Left kidney (tissue), 2 donors: Measurements from ENCODE around the gene FCN2. TPM values are rescaled to one million over a fixed set of nuclear protein-coding genes. Genes with fewer than 3 reads are reported as not detected.

ENCODE experiments used
- DNase-seq: peaks from one replicate; pipeline ENCODE4 v3.0.0-alpha.2; 2013
- polyA plus RNA-seq: library from polyadenylated mRNA; unstranded; fragments of 120-200 nt; gene quantifications from one replicate; pipeline ENCODE4 v1.2.1, GENCODE V29; 2013; ENCODE audit not compliant: insufficient read length

Gene FCN2
- polyA plus RNA-seq, 1 donor: 0.48 TPM

DNA sequence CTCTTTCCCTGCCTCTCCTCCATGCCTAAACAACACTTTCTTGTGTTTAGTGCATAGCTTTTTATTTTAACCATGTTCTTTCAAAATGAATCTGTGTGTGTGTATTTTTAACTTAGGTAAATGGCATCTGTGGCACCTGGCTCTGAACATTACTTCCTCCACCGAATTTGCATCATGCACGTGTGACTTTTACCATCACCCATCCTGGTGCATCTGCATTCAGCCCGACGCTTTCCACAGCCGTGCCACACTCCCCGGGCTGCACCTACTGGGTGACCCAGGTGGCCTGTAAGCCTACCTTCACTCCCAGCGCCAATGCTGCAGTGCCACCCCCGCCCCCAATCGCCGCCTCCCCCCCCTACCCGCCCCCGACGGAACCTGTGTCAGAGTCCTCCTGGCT is 49.8 kb downstream of the FCN2 start:
- no peak for DNase-seq

DNA sequence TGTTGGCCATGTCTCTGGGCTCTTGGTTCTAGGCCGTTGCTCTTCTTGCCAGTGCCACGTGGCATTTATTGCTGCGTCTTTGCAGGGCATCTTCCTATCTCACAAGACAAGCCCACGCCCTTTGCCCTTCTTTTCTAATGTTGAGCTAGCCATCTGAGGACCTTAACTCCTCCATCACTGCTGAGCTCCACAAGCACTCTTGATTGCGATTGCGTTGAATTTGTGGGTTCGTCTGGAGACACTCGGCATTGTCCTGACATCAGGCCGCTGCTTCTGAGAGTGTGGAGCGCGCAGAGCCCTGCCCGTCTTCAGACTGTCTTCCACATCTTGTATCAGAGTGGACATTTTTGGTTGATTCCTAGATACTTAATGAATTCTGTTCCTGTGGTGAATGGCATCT is 51.6 kb downstream of the FCN2 start:
- no peak for DNase-seq

DNA sequence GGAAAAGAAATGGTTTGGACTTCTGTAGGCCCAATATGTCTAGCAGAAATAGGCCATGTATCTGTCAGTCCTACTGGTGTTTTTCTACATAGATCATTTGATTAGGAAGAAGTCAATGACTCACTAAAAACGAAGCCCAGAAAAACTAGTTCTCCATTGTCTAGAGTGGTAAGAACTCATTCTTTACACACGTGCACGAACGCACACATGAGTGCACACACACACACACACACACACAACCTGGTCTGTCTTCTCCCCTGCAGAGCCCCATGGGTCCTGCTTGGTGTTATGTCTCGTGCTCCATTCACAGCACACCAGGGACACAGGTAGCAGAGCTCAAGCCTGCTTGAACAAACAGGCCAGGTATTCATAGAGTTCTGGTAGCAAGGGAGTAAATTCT is 52.0 kb downstream of the FCN2 start:
- no peak for DNase-seq

DNA sequence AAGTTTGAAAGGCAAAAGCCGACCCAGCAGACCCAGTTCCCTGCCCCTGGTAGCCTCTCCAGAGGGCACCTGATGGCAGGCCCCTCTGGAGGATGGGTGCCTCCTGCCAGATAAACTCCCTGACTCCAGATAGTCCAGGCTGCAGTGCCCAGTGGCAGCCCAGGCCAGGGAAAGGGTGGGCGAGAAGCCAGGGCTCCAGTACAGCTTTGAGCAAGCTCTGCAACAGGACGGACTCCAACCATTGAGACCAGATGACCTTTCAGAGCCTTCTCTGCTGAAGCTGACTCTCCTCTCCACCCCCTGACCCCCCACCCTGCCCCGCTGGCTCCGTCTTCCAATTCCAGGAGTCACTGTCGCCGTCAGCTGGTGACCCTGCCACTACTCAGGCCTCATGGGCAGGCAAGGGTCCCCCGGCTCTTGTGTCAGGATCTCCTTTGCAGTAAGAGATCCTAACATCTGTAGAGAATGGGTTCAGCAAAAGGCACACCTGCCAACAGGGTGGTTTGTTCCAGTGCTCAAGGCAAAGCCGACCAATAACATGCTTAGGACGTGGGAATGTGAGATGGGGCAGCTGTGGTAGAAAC is 52.6 kb downstream of the FCN2 start:
- no peak for DNase-seq

DNA sequence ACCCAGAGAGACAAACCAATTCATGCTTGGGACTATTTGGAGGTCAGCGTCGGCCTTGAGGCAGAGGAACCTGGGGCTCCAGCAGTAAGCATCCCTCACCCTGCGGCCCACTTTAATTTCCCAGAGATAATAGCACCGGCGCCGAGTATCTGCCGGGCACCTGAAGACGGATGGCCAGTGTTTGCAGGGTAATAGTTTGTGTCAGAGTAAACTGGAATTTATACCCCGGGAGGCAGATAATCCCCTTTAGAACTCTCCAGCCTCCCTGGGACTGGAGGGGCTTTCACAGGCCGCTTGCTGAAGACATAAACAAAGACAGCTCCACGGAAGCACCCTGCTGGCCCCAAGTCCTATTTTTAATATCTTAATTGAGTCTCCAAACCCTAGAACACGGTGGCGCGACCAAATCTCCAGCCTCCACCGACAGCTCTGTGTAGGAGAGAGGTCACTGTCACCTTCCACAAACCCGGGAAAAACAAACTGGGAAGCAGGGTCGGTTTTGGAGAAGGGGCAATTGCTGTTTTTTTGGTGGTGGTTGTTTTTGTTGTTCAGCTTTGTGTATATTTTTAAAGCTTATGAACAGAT is 54.5 kb downstream of the FCN2 start:
- DNase-seq: no peak

DNA sequence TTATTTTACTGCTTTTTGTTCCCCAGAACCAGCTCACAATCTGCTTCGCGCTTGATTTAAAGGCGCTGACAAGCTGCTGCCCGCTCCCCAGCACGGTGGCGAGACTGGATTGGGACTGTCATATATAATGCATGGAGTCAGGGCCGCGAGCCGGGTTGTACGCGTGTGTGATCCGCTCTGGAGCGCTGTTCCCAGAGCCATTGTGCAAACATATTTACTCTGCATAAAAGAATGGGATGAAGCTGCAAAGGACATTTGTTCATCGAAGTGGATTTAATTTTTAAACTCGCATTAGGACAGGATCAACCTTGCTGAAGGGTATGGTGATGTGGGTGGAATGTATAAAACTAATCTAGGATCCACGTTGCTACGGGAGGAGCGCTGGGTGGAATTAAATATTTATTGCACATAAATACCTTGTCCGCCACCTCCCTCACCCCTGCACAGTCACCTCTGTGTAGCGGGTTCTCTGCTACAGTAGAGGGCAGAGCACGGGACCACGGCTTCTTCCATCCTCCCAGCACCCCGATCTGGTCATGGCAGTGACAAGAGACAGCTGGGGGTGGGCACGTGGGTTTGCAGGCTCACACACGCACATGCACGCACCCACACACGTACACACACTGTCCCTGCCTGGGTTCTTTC is 55.2 kb downstream of the FCN2 start:
- no peak for DNase-seq

DNA sequence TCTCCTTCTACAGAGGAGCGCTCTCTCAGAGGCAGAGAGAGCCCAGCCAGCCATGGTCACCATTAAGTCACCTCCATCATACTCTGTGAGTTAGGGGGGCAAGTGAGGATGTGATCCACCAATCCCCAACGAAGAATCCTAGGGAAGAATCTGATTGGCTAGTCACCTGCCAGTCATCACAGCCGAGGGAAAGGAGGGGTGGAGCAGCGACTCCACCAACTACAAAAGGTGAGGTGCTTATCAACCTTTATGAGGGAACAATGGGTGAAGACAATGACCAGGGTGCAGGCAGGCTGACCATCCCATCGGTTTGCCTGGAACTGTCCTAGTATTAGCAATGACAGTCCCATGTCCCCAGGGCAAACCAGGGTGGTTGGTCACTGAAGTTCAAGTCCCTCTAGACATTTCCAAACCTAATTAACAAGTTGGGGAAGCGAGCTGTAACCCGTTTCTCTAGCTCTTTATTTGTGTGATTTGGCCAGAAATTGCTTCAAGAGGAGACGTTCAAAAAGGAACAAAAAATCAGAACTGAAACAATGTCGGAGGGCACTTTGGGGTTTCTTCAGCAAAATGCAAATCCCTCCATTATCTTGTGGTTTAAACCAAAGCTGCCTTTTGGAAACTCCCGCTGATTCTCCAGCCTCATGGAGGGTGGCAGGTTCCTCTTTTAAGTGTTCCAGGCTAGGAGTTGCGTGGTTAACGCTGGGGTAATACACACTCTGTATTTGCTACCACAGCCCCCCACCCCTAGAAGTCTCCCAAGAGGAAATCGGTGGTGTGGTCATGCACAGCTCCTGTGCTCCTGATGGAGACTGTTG is 55.9 kb downstream of the FCN2 start:
- no peak for DNase-seq

Other genes with a start within 250 kb of the FCN2 start
- gene COL5A1, start 239.0 kb upstream of the FCN2 start, polyA plus RNA-seq: 77.3 TPM
- 0.83 TPM for gene FCN1, start 37.1 kb downstream of the FCN2 start, polyA plus RNA-seq
- 3.3 TPM for gene OLFM1, start 206.9 kb downstream of the FCN2 start, polyA plus RNA-seq